Upper lobe of right lung (tissue), 1 donor: ENCODE data around the gene RPTOR. TPM values are rescaled to one million over a fixed set of nuclear protein-coding genes. Genes with fewer than 3 reads are reported as not detected.

Source experiments
- ATAC-seq: fragments of 200-7000 bp; cut with Tn5 transposase; one replicate; pipeline ENCODE4 v1.9.1; 2020; ENCODE audit warnings: mild to moderate bottlenecking, moderate library complexity
- DNase-seq: peaks from one replicate; pipeline ENCODE4 v3.0.0-alpha.2; 2020
- H3K27ac ChIP-seq: fragments of 200-600 bp; one replicate; pipeline ENCODE4 v1.8.0; 2022
- H3K27me3 ChIP-seq: fragments of 200-600 bp; one replicate; pipeline ENCODE4 v1.8.0; 2022; ENCODE audit warnings: mild to moderate bottlenecking
- H3K36me3 ChIP-seq: fragments of 200-600 bp; one replicate; pipeline ENCODE4 v1.8.0; 2022
- H3K4me1 ChIP-seq: fragments of 200-600 bp; one replicate; pipeline ENCODE4 v1.8.0; 2022
- H3K4me3 ChIP-seq: fragments of 200-600 bp; one replicate; pipeline ENCODE4 v1.8.0; 2022; ENCODE audit warnings: mild to moderate bottlenecking
- H3K9me3 ChIP-seq: fragments of 200-600 bp; one replicate; pipeline ENCODE4 v1.8.0; 2022
- intact Hi-C: fragments of 100-400 bp; cut with DNase I; formaldehyde crosslinking; loops from one replicate; pipeline ENCODE4 v1.11.0; 2022
- total RNA-seq: library from RNA; stranded (reverse); fragmentation: NEBNext Ultra II Directional; extraction: Animal tissue kit (Norgen Biotek cat#: 25700); gene quantifications from one replicate; pipeline ENCODE4 v1.2.1, GENCODE V29; 2021
- TF ChIP-seq, protein P1 (sequence below): fragments of 200-600 bp; IDR thresholded peaks from one replicate; pipeline ENCODE4 v1.8.0; 2022; ENCODE audit warnings: antibody characterized with exemption
- donor health status: DM: no; HTN: yes; CAD: no; lungs with severe emphysema.

The RPTOR gene
- total RNA-seq, 1 donor from 2014 or later = 35.4 TPM

- no peak for DNase-seq
- H3K27me3 ChIP-seq = no peaks in the 10 kb centered on the region
- H3K9me3 ChIP-seq = no peaks in the 10 kb centered on the region
- no peaks in the 10 kb centered on the region for H3K4me1 ChIP-seq
- no peak for ATAC-seq
- H3K4me3 ChIP-seq = no peak overlapping the region
- TF ChIP-seq, protein P1, sequence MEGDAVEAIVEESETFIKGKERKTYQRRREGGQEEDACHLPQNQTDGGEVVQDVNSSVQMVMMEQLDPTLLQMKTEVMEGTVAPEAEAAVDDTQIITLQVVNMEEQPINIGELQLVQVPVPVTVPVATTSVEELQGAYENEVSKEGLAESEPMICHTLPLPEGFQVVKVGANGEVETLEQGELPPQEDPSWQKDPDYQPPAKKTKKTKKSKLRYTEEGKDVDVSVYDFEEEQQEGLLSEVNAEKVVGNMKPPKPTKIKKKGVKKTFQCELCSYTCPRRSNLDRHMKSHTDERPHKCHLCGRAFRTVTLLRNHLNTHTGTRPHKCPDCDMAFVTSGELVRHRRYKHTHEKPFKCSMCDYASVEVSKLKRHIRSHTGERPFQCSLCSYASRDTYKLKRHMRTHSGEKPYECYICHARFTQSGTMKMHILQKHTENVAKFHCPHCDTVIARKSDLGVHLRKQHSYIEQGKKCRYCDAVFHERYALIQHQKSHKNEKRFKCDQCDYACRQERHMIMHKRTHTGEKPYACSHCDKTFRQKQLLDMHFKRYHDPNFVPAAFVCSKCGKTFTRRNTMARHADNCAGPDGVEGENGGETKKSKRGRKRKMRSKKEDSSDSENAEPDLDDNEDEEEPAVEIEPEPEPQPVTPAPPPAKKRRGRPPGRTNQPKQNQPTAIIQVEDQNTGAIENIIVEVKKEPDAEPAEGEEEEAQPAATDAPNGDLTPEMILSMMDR = no peak
- no peak overlapping the region for H3K27ac ChIP-seq
- peaks cover 1% of the 10 kb centered on the region for H3K36me3 ChIP-seq
- intact Hi-C loops = no loop called here
Observed at GRCh38 chr17:80817861-80818260, 273.2 kb downstream of the RPTOR start.

DNA sequence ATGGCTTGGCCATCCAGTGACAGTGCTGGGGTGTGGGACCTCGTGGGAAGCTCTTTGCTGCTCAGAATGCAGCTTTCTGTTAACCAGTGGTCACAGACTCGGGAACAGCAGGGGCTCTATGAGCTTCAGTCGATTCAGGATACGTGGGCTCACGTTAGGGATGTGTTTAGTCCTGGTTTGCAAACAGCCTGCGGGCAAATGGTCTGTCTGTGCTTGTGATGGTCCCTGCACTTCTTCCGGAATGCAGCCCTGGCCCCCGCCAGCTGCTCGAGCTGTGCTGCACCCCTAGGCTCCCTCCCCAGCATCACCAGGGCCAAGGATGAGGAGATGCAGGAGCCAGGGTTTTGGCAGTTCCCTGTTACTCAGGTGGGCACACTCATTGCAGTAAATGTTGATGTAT is 274.2 kb downstream of the RPTOR start:
- H3K36me3 ChIP-seq = peaks cover 6% of the 10 kb centered on the region
- H3K9me3 ChIP-seq = no peaks in the 10 kb centered on the region
- ATAC-seq (no peak), DNase-seq (peak; percentile 30)
- TF ChIP-seq, protein P1 = no peak
- H3K4me3 ChIP-seq = no peak overlapping the region
- no peak overlapping the region for H3K27ac ChIP-seq
- no peaks in the 10 kb centered on the region for H3K27me3 ChIP-seq
- intact Hi-C loops = no loop called here
- no peaks in the 10 kb centered on the region for H3K4me1 ChIP-seq

DNA sequence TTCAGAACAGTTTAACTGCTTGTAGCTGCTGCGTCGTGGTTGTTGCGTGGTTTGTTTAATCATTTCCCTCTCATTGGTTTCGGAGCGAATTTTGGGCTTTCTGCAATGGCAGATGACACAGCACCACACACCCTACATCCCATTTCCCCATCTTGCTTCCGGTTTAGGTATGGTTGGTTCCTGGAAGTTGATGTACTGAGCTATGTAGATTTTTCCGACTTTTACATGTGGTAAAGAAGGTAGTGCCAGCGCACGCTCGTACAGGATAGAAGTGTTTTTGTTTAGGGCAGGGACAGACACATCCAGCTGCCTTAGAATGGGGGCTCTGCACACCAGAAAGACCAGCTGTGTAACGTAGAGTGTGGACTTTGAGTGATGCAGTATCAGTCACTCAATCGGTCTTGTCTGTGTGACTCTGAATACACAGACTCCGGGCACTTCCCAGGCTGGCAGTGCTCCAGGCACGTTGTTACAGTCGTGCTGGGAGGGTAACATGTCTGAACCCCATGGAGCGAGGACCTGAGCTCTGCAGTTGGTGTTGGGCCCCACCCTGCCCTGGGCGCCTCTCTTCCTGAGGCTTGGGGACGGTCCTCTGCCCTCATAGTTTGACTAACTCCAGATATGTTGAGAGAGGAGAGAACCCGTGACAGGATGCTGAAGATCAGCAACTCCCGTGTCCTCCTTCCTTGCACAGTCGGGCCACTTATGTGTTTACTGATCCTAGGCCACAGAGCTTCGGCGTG is 275.0 kb downstream of the RPTOR start:
- Histone ChIP-seq H3K4me3 (no peak overlapping the region), H3K9me3 (no peaks in the 10 kb centered on the region), H3K4me1 (no peaks in the 10 kb centered on the region), H3K36me3 (peaks cover 6% of the 10 kb centered on the region), H3K27me3 (no peaks in the 10 kb centered on the region), H3K27ac (peak overlapping the region; percentile 1)
- intact Hi-C loops = no loop called here
- ATAC-seq = peak; percentile 27
- TF ChIP-seq, protein P1 = no peak
- DNase-seq = peak; percentile 59

GRCh38 chr17:80820331-80820730 is 275.7 kb downstream of the RPTOR start:
- Histone ChIP-seq H3K27me3 (no peaks in the 10 kb centered on the region), H3K36me3 (peaks cover 6% of the 10 kb centered on the region), H3K4me1 (no peaks in the 10 kb centered on the region), H3K27ac (no peak overlapping the region), H3K4me3 (no peak overlapping the region), H3K9me3 (no peaks in the 10 kb centered on the region)
- TF ChIP-seq, protein P1 = no peak
- ATAC-seq (no peak), DNase-seq (peak; percentile 42)
- intact Hi-C loops = no loop called here

- intact Hi-C loops = no loop called here
Observed at GRCh38 chr17:80821546-80821945, 276.9 kb downstream of the RPTOR start.

More at GRCh38 chr17:80821546-80821945, 276.9 kb downstream of the RPTOR start:
- H3K4me1 ChIP-seq = no peaks in the 10 kb centered on the region
- no peak overlapping the region for H3K4me3 ChIP-seq
- H3K27me3 ChIP-seq = no peaks in the 10 kb centered on the region
- TF ChIP-seq, protein P1 = no peak
- no peak for ATAC-seq
- peaks cover 6% of the 10 kb centered on the region for H3K36me3 ChIP-seq
- no peak overlapping the region for H3K27ac ChIP-seq
- no peaks in the 10 kb centered on the region for H3K9me3 ChIP-seq
- peak; percentile 43 for DNase-seq
